Smooth muscle cell (in vitro differentiated cells): ENCODE results near the gene BLTP2. TPM values are rescaled to one million over a fixed set of nuclear protein-coding genes. Genes with fewer than 3 reads are reported as not detected.
A peak's percentile ranks its signal among the peaks of the same experiment; 100 is the strongest.

ENCODE experiments used
- DNase-seq: peaks from one replicate; lab custom pipeline; 2025; ENCODE audit not compliant: unreplicated experiment; lab: John Stamatoyannopoulos, UW
- H2AFZ ChIP-seq: fragments of 200-600 bp; sonication (generic); 2 replicates; pipeline ENCODE4 v1.6.0; 2016; ENCODE audit warnings: antibody characterized with exemption, low read depth, mild to moderate bottlenecking
- H3F3A ChIP-seq: fragments of 200-600 bp; sonication (generic); 2 replicates; pipeline ENCODE4 v1.6.0; 2017; ENCODE audit warnings: antibody characterized with exemption, low read depth
- H3K27ac ChIP-seq: fragments of 200-600 bp; sonication (generic); 2 replicates; pipeline ENCODE4 v1.5.1; 2016; ENCODE audit warnings: low read depth, mild to moderate bottlenecking
- H3K27me3 ChIP-seq: fragments of 200-600 bp; sonication (generic); 2 replicates; pipeline ENCODE4 v1.6.1; 2016; ENCODE audit warnings: low read depth, mild to moderate bottlenecking
- H3K36me3 ChIP-seq: fragments of 200-600 bp; sonication (generic); 2 replicates; pipeline ENCODE4 v1.5.1; 2016; ENCODE audit warnings: low read depth
- H3K4me1 ChIP-seq: fragments of 200-600 bp; sonication (generic); 2 replicates; pipeline ENCODE4 v1.5.1; 2016; ENCODE audit warnings: low read depth
- H3K4me2 ChIP-seq: fragments of 200-600 bp; sonication (generic); 2 replicates; pipeline ENCODE4 v1.6.0; 2016; ENCODE audit warnings: mild to moderate bottlenecking
- H3K4me3 ChIP-seq: fragments of 200-600 bp; sonication (generic); 2 replicates; pipeline ENCODE4 v1.5.1; 2016; ENCODE audit warnings: mild to moderate bottlenecking
- H3K79me2 ChIP-seq: fragments of 200-600 bp; sonication (generic); 2 replicates; pipeline ENCODE4 v1.6.0; 2016; ENCODE audit warnings: low read depth, mild to moderate bottlenecking
- H3K9ac ChIP-seq: fragments of 200-600 bp; sonication (generic); 2 replicates; pipeline ENCODE4 v1.6.0; 2016; ENCODE audit warnings: low read depth
- H3K9me3 ChIP-seq: fragments of 200-600 bp; sonication (generic); replicated peaks from 2 replicates; pipeline ENCODE4 v1.5.1; 2016; ENCODE audit warnings: low read depth
- H4K20me1 ChIP-seq: fragments of 200-600 bp; sonication (generic); 2 replicates; pipeline ENCODE4 v1.6.0; 2016; ENCODE audit warnings: low read depth
- CTCF ChIP-seq: fragments of 200-600 bp; sonication (generic); IDR thresholded peaks from 2 replicates; pipeline ENCODE4 v1.5.1; 2017; ENCODE audit warnings: borderline replicate concordance, mild to moderate bottlenecking, antibody characterized with exemption; ENCODE audit not compliant: insufficient read depth, poor library complexity, severe bottlenecking
- WGBS: methylation state at CpG from one replicate; pipeline ENCODE4 v1.1.7; 2016; ENCODE audit warnings: low lambda C conversion rate; 5-methylcytosine and 5-hydroxymethylcytosine counted together
- polyA plus RNA-seq: library from polyadenylated mRNA; unstranded; fragments of >200 nt; fragmentation: Nextera tagmentation; extraction: Ambion mirVana; gene quantifications from 2 replicates; pipeline ENCODE4 v1.2.1, GENCODE V29; 2016
- total RNA-seq: library from RNA; depleted of rRNA; stranded (reverse); fragments of >200 nt; gene quantifications from 2 replicates; pipeline ENCODE4 v1.2.3, GENCODE V29; 2014

The BLTP2 gene
- total and polyA plus RNA-seq, 2 experiments from 2014 or later = 37.1 to 63.5 TPM

DNA sequence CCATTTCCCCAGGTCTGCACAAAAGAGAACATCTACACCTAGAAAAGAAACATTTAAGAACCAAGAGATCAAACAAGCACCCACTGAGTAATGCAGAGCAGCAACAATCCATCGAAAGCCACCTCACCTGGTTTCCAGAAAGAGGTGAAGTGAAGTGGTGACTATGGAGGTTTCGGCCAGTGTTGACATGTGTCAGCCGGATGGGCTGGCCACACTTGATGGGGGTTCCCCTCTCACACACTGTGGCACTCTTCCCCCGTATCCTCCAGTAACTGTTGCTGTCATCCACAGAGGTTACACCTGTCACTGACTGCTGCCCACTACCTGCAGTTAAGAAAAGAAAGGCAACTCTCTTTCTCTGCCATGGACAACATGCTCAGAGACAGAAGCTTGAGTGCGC lies 10.2 kb upstream of the BLTP2 start:
- Histone ChIP-seq H3K9me3 (no peaks in the 10 kb centered on the region), H3K27ac (no peak overlapping the region), H3K79me2 (peaks cover 61% of the 10 kb centered on the region), H3F3A (no peaks in the 10 kb centered on the region), H2AFZ (no peak overlapping the region), H3K9ac (no peak overlapping the region), H4K20me1 (peaks cover 28% of the 10 kb centered on the region), H3K27me3 (no peaks in the 10 kb centered on the region), H3K4me1 (no peaks in the 10 kb centered on the region), H3K36me3 (no peaks in the 10 kb centered on the region), H3K4me3 (no peak overlapping the region), H3K4me2 (no peak overlapping the region)
- 99% methylated on average over 5 of the region's 5 CpGs for WGBS
- no peak for TF ChIP-seq CTCF
- no peak for DNase-seq

DNA sequence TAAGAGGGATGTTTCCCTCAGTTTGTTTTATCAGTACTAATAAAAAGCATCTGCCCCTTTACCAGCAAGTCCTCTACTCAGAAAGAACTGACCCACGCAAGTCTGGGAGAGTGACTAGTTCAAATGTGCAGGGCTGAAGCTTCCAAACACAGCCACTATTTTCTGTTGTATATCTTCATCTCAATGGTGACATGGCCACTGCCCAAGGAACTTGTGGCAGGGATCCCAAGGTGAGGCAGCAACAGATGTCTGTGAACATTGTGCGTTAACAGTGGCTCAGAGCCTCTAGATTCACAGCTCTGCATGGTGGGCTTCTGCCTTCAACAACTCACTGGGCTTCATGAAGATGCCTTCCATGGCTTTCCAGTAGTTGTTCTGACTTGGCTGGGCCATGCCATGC lies 3.7 kb upstream of the BLTP2 start:
- H3K27ac ChIP-seq = no peak overlapping the region
- no peak for TF ChIP-seq CTCF
- H3K9me3 ChIP-seq = no peaks in the 10 kb centered on the region
- H2AFZ ChIP-seq = no peak overlapping the region
- H3F3A ChIP-seq = peaks cover 19% of the 10 kb centered on the region
- peaks cover 2% of the 10 kb centered on the region for H3K4me1 ChIP-seq
- DNase-seq = no peak
- H3K27me3 ChIP-seq = no peaks in the 10 kb centered on the region
- H3K4me3 ChIP-seq = no peak overlapping the region
- WGBS = 91% methylated on average over 2 of the region's 2 CpGs
- no peaks in the 10 kb centered on the region for H3K36me3 ChIP-seq
- peaks cover 6% of the 10 kb centered on the region for H4K20me1 ChIP-seq
- no peak overlapping the region for H3K4me2 ChIP-seq
- H3K79me2 ChIP-seq = peaks cover 17% of the 10 kb centered on the region
- no peak overlapping the region for H3K9ac ChIP-seq

GRCh38 chr17:28646039-28646754 lies 1.2 kb upstream of the BLTP2 start:
- no peak overlapping the region for H3K4me3 ChIP-seq
- peak overlapping the region; percentile 92 for H3K4me2 ChIP-seq
- H3K79me2 ChIP-seq = peaks cover 26% of the 10 kb centered on the region
- peaks cover 19% of the 10 kb centered on the region for H3F3A ChIP-seq
- 86% methylated on average over 12 of the region's 12 CpGs for WGBS
- no peak for TF ChIP-seq CTCF
- DNase-seq = no peak
- H4K20me1 ChIP-seq = peaks cover 10% of the 10 kb centered on the region
- peaks cover 7% of the 10 kb centered on the region for H3K4me1 ChIP-seq
- no peak overlapping the region for H2AFZ ChIP-seq
- no peak overlapping the region for H3K9ac ChIP-seq
- H3K27ac ChIP-seq = peak overlapping the region; percentile 59
- H3K27me3 ChIP-seq = no peaks in the 10 kb centered on the region
- peaks cover under 1% of the 10 kb centered on the region for H3K36me3 ChIP-seq
- H3K9me3 ChIP-seq = no peaks in the 10 kb centered on the region

GRCh38 chr17:28645576-28645939 lies 600 bp upstream of the BLTP2 start:
- H3K9ac ChIP-seq = peak overlapping the region; percentile 71
- H2AFZ ChIP-seq = peak overlapping the region; percentile 71
- peaks cover 6% of the 10 kb centered on the region for H3K36me3 ChIP-seq
- WGBS = 76% methylated on average over 8 of the region's 8 CpGs
- peak overlapping the region; percentile 92 for H3K4me2 ChIP-seq
- H3K4me3 ChIP-seq = peak overlapping the region; percentile 85
- TF ChIP-seq CTCF = no peak
- H3K9me3 ChIP-seq = no peaks in the 10 kb centered on the region
- H3F3A ChIP-seq = peaks cover 19% of the 10 kb centered on the region
- peaks cover 26% of the 10 kb centered on the region for H3K79me2 ChIP-seq
- no peak for DNase-seq
- peak overlapping the region; percentile 44 for H3K27ac ChIP-seq
- H3K27me3 ChIP-seq = no peaks in the 10 kb centered on the region
- peaks cover 7% of the 10 kb centered on the region for H3K4me1 ChIP-seq
- H4K20me1 ChIP-seq = peaks cover 10% of the 10 kb centered on the region
